ENCODE data around the gene FOXN3.

Gene FOXN3

DNA sequence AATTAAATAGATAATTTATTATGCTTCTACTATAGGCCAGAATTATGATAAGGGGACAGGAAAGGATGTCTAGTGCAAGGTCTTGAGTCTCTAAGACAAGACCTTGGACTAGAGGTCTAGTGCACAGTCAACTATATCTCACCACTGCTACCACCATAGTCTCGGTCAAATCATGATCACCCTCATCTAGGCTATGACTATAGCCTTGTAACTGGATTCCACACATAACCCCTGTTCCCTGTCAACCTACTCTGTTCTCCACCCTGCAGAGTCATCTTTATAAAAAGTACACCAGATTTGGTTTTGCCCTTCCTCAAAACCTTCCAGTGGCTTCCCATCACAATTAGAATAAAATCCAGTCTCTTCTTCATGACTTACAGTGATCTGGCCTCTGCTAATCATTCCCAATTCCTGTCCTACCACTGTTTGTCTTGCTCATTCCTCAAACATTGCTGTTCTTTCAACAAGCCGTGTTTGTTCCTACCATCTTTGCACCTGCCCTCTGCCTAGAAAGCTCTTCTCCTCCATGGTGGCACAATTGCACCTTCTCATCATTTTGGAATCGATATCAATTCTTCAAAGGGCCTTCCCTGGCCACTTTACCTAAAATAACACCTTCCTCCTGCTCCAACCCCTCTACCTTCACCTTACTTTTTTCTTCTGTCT, 169.4 kb downstream of the FOXN3 start:
- DNase-seq = no peak

DNA sequence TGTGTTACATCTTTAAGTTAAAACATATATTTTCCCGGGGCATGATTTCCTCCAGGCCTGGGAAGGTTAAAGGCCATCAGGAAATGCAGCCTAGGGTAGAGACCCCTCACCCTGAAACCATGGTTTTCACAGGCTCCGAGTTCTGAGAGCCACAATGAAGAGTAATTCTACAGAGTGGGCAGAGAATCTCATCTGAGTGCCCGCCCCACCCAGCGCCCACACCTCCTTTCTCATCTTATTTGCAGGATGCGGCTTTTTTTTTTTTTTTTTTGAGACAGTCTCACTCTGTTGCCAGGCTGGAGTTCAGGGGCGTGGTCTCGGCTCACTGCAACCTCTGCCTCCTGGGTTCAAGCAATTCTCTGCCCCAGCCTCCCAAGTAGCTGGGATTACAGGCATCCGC, 170.7 kb downstream of the FOXN3 start:
- no peak for DNase-seq

DNA sequence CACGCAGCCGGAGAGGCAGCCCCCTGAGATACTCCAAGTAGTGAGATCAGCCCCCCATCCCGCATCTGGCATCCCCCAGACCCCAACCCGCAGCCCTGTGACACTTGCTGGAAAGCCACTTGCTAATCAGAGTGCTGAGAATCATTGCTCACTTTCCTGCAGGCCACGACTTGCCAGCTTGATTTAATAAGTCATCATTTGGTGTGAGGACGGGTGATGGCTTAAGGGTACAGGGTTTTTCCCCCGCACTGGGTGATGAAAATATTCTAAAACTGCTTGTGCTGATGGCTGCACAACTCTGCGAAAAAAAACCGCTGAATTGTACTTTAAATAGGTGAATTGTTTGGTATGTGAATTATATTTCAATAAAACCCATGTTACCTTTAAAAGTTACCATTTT, 171.2 kb downstream of the FOXN3 start:
- DNase-seq = no peak

DNA sequence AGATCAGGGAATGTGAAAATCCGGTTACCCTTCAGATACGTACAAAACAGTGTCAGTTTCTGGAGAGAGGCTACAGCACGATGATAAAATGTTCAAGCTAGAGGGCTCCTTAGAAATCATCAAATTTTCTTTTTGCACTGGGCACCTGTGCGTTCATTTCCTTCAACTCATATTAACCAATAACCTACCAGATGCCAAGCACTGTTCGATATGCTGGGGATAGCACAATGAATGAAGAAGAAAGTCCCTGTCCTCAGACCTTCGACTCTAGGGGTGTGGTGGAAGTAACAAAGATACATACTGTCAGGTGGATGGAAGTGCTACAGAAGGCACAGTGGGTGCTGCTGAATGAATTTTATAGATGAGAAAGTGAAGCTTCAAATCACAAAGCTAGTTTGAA, 172.3 kb downstream of the FOXN3 start:
- no peak for DNase-seq

DNA sequence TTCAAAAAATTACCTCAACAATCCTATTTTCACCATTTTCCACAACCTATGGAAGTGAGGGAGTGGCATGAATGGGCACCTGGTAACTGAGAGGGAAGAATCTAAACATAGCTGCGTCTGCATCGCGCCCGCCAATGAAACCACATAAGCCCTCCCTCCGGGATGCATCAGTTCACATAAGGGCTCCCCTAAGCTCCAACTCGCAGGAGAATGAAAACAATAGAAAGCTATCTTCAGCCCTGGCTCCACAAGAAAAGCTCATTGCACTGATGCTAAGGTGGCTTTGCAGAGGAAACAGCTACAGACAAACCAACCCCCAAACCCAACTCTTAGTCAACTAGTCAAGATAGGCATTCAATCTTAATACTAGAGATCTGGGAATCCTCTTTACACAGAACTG, 173.3 kb downstream of the FOXN3 start:
- no peak for DNase-seq

DNA sequence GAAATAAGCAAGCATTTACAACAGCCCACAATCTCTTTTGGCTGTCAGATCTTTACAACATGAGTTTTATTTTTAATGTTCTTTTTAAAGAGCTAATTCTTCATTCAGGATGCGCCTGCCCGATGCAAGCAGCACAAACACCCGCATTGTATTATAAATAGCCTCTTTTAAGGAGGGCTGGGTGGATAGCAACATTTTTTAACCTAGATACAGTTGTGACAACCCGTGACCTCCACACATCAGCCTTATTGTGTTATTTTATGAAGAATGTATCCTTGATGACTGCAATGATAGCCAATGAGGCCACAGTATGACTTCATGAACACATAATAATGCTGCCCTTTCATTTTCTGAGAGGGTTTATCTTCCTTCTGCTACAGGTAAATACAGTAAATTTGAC, 173.7 kb downstream of the FOXN3 start:
- no peak for DNase-seq

DNA sequence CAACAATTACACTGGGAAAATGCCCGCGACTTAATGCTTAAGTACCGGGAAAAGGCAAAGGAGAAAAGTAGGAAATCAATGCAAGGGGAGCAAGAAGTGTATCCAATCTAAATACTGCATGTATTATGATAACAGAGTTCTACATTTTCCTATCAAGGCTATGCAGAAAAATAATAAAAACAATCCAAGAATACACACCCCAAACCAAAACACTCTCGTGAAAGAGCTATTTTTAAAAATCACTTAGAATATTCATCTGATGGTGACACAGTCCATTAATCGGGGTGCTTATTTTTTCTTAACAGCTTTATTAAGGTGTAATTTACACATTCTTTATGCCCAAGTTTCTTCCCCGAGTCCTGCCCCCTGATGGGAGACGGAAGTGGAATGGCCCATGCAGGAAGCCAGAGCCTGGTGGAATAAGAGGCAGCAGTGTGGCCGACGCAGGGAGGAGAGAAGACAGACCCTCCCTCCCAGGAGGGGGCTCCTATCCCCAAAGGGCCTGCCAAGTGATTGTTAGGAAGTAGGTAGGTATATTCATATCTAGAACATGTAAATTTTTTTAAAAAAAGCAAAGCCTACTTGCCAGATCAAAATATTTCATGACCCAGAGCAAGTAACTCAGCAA, 174.3 kb downstream of the FOXN3 start:
- no peak for DNase-seq

DNA sequence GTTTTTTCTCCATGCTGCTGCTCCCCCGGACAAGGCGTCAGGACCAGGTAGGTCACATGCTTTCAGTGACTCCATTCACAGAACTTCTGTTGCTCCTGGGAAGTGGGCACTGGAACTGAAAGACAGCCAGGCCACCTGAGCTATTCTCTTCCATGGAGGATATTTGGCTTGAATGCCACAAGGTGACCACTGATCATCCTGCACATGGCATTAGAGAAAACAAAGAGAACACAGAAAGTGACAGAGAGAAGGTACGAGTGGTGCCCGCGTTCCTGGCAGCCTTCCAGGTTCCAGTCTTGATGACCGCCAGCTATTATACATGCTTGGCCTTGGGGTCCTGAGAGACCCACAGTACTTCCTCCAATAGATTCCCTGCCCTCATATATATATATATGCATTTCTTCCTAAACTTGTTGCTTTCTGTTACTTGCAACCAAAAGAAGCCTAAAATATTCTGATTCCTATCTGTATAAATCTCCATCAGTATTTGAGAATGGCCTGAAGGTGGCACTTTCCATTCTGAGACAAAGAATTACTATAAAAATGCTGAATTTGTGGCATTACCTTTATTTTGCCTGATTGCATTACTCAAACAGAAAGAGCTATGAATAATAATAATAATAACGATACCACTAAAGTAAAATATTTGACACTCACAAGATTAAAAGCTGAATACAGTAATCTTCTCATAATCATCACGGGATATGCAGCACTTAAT, 174.9 kb downstream of the FOXN3 start:
- no peak for DNase-seq

DNA sequence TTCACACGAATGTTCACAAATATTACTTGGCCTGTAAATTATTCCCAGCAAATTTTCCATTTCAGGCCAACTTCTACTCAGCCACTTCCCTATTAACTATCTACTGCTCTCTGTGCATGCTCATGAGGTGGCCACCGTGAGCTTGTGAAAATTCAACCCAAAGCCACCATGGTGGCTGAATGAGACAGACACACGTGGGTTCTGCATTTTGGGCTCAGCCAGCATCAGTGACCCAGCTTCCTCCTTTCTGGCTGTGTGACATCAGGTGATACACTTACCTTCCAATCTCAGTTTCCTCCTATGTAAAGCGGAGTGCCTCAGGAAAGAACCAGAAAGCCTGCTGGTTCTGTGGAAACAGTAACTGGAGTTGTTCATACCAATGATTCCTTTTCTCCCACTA, 175.8 kb downstream of the FOXN3 start:
- no peak for DNase-seq

DNA sequence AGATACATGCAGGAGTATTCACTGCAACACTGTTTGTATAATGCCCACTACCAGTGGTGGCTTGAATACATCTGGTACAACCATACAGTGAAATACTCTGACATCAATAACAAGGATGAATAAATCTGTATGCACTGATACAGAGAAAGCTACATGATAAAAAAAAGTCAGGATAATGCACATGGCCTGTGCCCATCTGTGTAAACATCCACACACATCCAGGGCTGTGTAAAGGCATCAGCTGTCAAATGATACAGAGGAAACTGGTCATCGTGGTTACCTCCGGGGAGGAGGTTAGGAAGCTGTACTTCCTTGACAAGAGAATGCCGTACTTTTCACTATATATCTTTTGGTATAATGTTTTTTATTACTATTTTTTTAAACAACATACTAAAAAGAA, 176.6 kb downstream of the FOXN3 start:
- no peak for DNase-seq

DNA sequence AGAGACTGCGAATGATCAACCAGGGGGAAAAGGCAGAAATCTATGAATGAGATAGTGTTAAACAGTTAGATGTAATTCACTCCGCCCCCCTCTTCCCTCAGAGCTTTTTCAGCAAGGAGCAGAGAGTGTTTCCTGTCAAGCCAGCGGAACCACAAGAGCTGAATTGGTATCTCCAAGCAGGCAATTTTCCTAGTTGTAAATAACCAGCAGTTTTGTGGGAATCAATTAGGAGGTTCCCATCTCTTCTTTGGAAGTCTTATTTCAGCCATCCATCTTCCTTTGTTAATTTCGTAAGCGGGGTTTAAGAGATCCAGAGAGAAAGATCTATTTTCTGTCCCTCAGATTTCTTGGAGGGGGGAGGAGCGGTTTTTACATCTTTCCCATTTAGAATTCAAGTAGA, 178.0 kb downstream of the FOXN3 start:
- no peak for DNase-seq

DNA sequence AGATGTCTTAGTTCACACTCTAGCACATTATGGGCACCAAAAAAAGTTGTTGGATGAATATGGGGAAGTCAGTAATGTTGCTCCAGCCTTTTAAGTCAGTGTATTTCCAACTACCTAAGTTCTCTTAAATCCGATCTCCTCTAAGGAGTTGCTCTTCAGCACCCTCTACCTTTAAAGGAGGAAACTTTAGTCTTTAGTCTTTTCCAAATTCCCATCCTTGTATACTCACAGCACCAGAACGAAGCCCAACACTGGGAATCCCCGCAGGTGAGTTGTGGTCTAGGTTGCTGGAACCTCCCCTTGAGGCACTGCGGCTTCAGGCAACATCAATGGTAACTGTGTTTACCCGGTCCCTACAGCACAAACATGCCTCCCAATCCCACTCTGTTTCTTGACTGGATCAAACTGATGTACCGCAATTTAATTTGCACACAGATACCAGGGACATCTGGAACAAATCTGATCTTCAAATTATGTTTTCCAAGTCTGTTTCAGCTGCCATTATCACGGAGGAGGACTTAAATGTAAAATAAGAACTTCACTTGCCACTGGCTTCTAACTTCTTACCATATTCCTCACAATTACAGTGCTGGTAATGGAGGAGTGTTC, 179.0 kb downstream of the FOXN3 start:
- DNase-seq = no peak

DNA sequence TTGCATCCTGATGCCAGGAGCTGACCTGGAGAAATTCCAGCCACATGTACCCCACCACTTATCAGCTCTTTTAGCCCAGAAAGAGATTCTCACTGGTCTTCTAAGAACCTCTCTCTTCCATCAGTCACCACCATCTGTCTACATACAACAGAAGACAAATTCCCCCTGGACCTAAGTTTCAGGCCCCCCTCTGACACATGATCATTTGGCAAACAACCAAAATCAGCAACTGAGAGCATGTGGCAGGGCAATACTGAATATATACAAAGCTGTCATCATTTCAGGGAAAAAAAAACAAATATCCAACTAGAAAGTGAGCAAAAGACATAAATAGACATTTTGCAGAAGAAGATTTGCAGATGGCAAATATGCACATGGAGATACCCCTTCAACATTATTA, 180.2 kb downstream of the FOXN3 start:
- no peak for DNase-seq

DNA sequence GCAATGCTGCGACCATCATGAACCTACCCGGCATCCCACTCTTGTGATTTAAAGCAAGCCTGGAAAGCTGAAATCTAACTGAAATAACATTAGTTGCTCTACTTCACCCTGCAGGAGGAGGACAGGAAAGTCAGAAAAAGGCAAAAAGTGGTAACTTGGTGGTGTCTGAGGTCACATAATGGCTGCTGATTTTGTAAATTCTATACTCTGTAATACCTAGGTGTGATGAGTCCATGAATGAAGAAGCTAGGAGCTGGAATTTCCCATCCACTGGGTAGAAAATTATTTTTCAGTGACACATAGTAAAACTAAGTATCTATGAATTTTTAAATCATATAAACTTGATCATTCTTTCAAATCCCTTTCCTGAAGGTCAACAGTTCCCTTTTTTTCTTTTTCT, 183.8 kb downstream of the FOXN3 start:
- DNase-seq = no peak

DNA sequence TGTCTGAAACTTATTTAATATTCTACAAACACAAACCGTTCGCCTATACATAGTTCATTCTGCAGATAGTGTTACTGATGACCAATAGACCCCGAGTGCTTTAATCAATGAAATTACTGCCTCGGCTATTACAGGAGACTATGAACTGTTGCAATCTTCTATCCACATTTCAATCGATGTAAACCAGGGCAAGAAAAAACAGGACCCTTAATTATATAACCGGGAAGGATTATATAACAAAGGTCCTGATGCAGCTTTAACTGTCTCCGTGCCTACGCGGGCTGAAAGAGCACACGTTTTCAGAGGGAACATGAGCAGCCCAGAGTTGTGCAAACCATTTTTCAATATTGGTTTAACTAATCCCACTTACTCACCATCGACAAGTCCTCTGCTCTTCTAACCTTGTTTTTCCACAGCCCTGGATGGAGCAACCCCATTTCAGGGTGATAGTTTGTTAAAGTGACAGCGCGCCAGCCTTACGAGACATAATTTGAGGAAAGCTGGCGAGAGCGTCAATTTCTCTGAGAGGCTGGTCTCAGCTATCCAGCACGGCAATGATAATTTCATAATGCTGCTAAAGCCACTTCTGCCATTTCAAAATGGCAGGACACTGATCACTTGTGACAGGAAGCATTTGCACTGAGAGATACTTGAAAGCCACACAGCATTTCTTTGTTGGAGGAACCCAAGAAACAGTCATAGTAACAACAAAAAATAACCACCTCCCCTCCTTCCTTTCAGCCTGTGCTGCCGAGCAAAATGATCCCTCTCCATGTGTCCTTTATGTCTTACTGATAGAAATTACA, 184.6 kb downstream of the FOXN3 start:
- DNase-seq = no peak

DNA sequence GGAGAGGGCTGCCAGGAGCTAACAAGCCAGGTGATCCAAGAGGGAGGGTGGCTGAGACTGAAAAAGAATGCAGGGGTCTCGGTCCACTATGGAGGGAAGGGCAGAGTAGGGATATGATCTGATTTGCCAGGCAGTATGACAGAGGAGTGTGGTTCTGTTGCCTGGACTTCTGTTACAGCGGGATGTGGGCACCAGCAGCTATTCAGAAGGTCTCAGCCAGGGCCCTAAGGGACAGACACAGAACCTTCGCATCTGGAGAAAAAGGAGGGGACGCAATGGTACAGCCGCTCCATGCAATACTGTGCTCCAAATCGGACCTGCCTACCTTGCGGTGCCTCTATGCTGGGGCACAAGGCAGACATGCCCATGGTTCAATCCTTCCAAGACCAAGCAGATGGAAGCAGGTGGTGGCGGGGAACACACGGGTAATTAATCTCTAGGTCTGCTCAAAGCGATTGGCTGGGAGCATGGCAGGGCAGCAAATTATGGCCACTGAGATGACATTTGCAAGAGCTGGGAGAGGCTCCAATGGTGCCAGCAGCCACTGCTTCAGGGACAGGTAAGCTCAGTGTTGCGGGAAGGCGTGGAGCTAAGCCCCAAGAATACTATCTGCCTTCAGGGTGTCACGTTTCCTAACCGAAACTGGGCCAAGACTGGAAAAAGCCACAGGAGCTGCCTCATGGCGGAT, 185.5 kb downstream of the FOXN3 start:
- peak; percentile 42 for DNase-seq

DNA sequence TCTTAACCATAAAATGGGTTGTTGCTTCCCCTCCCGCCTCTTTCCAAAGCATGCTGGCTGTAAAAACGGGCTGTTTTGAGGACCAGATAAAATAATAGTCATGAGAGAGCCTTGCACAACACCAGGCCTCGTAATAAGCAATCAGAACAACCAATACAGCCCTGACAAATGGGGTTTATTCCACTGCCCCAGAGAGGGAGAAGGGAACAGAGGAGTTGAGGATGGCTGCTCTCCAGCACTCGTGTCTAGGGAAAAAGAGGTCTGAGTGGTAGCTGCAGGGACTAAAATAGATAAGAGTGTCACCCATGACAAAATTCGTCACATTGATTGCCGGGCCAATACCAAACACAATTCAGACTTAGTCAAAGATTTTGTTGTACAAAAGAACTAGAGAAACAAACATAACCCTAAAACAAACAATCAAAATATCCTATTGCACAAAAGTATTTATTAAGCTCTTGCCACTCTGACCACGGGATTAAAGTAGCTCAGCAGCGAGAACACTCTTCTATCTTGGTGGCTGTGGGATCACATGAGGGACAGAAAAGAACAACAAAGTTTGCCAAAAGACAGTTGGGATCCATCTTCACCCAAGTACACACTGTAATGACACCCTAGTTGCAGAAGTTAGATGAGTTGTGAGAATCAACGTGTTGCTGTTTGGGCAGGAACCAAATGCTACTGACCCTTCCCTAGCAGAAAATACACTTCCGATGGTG, 188.0 kb downstream of the FOXN3 start:
- no peak for DNase-seq

DNA sequence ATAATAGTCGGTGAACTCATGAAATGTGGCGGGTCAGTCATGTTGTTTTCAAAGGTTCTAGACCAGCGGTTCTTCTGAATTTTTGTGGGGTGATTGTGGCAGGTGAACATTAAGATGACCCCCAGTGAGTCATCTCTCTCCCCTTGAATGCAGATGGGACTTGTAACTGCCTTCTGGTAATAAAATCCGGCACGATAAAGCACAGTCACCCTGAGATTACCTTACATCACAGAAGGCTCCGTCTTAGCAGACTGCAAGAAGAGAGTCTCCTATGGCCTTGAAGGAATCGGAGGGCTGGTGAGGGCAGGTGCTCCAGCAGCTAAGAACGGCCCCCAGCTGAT, 189.6 kb downstream of the FOXN3 start:
- DNase-seq = no peak

DNA sequence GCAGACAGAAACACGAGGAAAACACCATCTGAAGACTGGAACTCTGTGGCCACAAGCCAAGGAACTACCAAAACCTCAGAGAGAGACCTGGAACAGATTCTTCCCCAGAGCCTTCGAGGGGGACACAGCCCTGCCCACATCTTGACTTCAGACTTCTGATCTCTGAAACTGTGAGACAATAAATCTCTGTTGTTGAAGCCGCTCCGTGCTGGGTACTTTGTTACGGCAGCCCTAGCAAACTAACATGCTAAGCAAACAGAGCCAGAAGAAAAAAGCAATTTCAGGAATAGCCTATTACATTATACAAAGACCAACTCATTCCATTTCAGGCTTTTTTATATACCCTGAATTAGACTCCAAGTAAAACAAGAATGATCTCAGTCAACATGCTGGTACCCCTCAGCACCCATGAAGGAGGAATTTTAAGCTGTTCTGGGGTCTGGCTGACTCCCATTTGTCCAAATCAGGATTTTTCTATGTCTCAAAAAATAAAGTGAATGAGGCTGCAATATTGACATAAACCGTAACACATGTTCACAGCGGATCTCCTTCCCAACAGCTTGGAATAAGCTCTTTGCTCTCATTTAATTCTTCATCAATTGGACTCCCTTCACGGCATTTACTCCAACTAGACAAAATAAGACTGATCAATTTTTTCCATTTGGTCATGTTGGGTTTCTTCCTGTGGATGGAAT, 190.1 kb downstream of the FOXN3 start:
- DNase-seq = no peak

DNA sequence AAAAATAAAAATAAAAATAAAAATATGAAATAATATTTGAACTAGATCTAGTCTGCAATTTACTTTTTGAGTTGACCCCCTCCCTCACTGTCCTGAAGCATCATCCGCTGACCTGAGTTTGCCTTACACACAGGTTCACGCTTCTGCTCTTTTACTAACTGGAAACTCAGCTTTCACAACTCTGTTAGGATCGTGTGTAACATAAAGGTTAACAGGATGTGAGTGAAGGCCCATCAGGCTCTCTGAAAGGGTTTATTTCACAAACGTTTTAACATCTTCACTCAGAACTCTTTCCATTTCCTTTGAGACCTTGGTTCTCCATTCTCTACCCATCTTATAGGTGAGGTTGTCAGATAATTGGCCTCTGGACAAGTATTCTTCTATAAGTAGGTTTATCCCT, 191.4 kb downstream of the FOXN3 start:
- DNase-seq = no peak

DNA sequence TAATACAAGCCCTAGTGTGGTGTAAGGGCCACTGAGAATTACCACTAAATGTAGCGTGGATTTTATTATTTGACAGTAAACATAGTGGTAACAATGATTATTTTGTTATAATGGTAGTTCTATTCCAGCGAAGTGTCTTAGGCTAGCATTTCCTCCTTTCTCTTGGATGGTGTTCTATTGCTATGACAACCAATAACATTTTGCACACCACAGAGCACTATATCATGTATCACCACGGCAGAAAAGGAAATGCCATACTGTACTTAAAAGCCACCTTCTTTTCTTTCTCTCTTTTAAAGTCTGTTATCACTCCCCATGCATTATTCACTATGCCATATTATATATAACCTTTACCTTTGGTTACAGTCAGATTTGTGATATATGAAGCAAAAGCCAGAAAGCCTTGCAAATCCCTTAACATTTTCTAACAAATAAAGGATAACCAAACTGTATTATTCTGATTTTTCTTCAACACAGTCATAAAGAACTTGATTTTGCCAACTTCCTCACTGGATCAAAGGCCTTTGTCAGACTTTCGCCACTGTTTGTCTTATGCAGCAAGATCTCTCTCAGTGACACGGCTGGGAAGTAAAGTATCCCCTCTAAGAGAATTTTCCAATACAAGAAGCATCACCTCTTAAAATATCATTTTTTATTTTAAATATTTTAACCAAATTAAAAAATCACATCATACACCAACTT, 195.8 kb downstream of the FOXN3 start:
- no peak for DNase-seq
